SK-N-MC (cell line): ENCODE measurements around the gene SOD1.
"Not testable (repeated sequence)": the region's sequence is repeated elsewhere in the genome, so short reads cannot be mapped to it uniquely, and the experiment has no call there.

Experiments
- EZH2 ChIP-seq: fragments of 200-600 bp; sonication (generic); IDR thresholded peaks from one replicate; pipeline ENCODE4 v1.6.1; 2017; ENCODE audit warnings: antibody characterized with exemption
- POLR2AphosphoS5 ChIP-seq: IDR thresholded peaks from 2 replicates; pipeline ENCODE4 v1.6.1; 2012; ENCODE audit warnings: mild to moderate bottlenecking, low read depth, low read length, borderline replicate concordance

- TF ChIP-seq EZH2, POLR2AphosphoS5: not testable (repeated sequence)
Measured at GRCh38 chr21:31631881-31632280, 27.6 kb upstream of the SOD1 start.
